SHP77 treated with DMSO at 0.1 percent for 48 hours (cell line): ENCODE measurements around the gene NPTXR.

Source experiments
- DNase-seq: peaks from one replicate; lab custom pipeline; 2025; lab: John Stamatoyannopoulos, UW

Gene NPTXR

DNA sequence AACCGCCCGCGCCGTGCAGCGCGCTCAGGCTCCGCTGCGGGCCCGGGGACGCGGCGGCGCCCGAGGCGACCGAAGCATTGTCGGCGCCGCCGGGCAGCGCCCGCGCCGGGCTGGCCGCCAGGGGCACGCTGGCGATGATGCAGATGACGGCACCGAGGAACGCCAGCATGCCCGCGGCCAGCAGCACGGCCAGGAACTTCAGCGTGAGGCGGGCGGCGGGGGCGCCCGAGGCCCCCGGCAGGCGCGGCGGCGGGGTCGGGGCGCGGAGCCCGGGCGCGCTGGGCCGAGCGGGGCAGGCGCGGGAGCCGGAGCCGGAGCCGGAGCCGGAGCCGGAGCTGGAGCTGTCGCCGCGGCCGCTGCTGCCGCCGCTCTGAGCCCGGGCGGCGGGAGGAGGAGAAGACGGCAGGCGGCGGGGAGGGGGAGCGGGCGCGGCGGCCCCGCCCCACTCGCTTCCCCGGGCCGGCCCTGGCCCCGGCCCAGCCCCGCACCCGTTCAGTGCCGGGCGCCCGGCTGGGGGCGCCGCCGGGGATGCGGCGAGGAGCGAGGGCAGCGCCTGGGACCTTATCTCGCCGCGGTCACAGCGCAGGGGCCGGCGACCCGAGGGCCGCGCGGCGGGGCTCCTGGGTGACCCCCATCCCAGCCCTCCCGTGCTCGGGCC lies at the start of gene NPTXR:
NPTXR (minus strand) TSS at position 372 of the 658 bp plus-strand sequence.
- no peak for DNase-seq

- DNase-seq, result no peak
Observed at GRCh38 chr22:38891256-38891655, 47.4 kb upstream of the NPTXR start.

- DNase-seq, result no peak
Observed at GRCh38 chr22:38890377-38890776, 46.5 kb upstream of the NPTXR start.

DNA sequence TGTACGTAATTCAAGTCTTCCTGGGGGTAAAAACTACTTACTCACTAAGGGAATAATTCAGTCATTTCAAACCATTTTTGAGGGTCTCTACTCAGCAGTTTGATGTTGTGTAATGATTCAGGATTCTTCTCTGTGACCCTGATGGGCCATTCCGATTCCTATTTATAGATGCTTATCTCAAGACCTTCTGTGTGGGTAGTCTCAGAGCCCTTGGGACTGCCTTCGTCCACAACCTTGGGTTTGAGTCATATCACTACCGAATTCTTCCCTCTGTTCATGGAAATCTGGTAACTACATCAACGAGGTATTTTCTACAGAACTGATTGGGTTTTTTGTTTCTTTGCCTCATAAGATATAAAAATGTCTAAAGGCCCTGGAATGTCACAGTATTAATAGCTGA lies 42.5 kb upstream of the NPTXR start:
- no peak for DNase-seq

DNA sequence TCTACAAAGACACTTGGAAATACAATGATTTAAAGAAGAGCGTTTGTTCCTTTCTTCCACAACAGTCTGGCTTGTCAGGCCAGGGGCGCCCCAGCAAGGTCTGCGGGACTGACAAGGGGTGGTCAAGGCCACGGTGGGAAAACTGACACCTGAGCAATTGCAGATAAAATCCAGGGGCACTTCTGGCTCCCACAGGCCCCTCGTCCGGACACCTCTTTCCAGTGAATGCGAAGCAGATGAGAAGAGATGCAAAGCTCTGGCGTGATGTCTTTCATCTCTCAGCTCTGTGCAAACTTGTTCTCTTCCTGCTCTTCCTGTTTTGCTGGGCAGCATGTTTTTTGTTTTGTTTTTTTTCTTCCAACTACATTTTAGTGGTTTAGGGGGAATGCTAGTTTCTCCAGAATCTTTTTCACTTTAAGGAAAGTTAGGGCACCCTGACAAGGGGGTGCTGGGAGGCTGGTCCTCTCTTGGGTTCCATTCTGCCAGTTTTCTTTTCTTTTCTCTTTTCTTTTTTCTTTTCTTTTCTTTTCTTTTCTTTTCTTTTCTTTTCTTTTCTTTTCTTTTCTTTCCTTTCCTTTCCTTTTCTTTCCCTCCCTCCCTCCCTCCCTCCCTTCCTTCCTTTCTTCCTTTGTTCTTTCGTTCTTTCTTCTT lies 39.3 kb upstream of the NPTXR start:
- no peak for DNase-seq

GRCh38 chr22:38881997-38882879 lies 38.4 kb upstream of the NPTXR start:
- DNase-seq, result no peak

GRCh38 chr22:38881464-38881871 lies 37.6 kb upstream of the NPTXR start:
- no peak for DNase-seq

- DNase-seq, result no peak
Observed at GRCh38 chr22:38879961-38880360, 36.1 kb upstream of the NPTXR start.

DNA sequence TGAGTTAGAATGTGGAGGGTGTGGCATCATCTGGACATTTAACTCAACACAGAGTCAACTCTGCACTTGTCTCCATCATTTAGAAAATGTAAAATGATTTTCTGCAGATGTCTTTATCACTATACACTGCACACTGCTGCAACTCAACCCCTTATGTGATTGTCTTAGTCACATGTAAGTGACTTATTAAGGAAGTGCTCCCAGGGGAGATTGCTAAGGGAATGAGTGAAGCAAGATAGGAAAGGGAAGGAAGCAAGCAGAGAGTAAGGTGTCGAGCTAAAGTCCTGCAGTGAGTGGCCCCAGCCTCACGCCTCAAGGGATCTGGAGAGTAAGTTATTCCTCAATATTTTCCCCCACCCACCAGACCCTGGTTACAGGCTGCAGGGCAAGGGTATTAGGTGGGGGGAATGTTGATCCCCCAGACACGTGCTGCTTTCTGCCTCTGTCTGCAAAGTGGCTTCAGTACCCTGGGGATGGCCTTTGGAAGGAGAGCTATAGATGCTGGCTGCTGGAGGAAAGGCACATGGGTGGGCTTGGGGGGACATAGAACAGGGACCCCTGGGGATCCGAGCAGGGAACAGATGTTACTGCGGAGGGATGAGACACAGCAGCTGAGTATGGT lies 35.4 kb upstream of the NPTXR start:
- DNase-seq, result no peak

- no peak for DNase-seq
Observed at GRCh38 chr22:38878001-38878400, 34.2 kb upstream of the NPTXR start.

DNA sequence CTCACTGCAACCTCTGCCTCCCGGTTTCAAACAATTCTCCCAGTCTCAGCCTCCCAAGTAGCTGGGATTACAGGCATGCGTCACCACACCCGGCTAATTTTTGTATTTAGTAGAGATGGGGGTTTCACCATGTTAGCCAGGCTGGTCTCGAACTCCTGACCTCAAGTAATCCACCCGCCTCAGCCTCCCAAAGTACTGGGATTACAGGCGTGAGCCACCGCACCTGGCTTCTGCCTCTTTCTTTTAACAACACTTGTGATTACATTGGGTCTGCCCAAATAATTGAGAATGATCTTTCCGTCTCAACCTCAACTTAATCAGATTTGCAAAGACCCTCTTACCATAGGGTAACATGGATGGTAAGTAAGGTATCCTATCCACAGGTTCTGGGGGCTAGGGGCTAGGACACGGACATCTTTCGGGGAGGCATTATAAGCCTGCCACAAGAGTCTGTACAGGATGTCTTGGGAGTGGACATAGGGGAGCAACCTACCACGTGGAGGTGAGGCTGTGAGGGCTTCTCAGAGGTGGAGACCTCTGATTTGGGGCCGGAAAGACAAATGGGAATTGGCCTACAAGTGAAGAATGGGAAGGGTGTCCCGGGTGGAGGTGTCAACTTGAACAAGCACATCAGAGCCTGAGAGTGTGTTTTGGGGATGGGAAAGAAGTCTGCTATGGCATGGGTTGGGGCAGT lies 30.8 kb upstream of the NPTXR start:
- no peak for DNase-seq

DNA sequence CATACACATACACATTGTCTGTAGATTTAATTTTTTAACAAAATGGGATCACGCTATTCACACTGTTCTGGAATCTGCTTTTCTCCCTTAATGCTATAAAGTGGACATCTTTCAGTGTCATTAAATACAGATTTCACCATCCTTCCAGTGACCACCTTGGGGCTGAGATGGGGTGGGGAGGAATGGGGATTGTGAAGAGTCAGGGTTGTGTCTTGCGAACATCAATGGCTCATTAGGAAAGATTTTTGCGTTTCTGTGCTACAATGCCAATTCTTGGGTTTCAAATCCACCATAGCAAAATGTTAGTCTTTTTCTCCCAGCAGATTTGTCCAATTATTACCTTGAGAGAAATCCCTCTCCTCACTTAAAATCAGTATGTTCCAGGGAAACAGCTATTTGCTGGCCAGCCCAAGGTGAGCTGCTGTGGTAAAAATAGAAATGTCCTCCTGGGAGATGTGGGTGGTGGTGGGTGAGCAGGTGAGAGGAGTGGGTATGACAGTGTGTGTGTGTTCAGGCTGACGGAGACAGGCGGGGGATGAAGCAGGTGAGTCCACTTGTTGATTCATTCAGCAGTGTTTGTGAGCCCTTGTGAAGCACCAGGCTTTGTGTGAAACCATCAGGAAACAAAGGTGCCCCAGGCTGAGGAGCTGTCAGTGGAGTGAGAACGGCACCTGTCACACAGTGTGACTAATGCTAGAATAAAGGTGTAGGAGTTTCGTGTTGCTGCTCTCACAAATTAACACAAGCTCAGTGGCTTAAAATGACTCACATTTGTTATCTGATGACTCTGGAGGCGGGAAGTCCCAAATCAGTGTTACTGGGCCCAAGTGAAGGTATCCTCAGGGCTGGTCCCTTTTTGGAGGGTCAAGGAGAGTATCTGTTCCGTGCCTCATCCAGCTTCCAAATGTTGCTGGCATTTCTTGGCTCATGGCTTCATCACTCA lies 29.9 kb upstream of the NPTXR start:
- peak; percentile 38 for DNase-seq

DNA sequence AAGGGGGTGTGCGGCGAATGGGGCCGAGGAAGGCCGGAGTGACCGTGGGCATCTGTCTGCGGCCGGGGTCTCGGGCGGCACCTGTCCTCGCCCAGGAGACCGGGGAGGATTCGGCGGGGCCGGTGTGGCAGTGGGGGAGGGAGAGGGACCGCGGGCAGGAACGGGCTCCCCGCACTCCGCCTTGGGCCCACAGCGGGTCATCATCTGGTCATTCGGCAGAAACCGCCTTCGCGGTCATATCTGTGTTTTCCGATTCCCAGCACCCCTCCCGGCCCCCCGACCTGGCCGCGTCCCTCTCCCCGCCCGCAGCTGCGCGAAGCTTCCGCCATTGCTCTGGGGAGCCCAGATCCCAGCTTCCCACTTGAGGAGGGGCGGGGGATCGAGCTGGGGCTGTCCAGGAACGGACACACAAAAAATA lies 29.0 kb upstream of the NPTXR start:
- DNase-seq, result no peak

DNA sequence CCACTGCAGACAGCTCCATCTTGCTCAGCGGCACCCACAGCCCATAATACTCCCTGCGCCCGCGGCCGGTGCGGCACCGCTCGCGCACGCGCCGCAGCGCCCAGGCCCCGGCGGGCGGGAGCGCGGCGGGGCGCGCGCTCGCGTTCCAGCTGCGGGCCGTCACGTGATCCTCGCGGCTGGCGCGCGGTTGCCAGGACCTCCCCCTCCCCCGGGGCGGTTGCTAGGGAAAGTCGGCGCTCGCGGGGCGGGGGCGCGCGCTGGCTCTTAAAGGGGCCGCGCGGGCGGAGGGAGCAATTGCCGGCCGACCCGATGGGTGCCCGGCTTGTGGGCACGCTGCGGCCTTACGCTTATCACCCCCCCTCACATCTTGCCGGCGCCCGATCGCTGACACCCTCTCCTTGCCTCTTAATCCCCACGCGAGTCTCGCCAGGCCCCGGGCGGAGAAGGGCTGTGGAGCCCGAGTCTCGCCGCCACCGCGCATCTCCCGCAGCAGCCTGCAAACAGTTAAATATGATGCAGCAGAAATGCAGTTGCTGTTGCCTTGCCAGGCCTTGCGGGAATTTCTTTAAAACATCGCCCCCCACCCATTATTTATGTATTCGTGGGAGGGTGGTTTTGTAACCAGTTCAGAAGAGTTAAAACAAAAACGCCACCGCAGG lies 28.5 kb upstream of the NPTXR start, which contains the start of gene CBX6:
CBX6 (minus strand) TSS at position 45 of the 659 bp plus-strand sequence; CDS start at position 19, 26 bp downstream.
- peak; percentile 70 for DNase-seq

DNA sequence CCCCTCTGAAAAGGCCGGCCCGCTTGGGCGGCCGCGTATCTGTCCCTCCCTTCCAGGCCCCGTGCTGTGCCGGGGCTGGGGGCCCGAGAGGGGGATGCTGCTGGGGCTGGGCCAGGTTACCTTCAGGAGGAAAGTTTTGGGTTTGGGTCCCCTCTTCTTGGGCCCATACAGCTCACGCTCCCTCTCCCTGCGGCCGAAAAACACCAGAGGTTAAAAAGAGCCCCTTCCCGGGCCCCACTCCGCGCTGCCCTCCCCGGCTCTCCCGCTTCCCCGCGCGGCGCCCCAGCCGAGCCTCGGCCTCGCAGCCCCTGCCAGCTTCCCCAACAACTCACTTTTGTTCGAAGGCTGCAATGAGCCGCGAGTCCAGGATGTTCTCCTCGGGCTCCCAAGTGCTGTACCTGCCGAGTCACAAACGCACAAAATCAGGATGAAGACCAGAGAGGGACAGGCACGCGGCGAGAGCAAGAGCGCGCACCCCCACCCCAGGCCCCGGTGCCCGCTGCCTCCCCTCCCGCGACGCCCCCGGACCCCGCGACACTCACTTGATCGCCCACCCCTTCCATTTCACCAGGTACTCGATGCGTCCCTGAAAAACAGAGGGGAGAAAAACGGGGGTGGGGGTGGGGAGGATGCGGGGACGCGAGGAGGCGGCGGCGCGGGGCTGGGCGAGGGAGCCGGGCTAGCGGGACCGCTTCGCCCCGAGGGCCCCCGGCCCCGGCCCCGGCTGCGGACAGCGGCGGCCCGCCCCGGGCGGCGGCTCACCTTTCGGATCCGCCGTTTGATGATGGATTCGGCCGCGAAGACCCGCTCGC lies 27.7 kb upstream of the NPTXR start:
- no peak for DNase-seq

DNA sequence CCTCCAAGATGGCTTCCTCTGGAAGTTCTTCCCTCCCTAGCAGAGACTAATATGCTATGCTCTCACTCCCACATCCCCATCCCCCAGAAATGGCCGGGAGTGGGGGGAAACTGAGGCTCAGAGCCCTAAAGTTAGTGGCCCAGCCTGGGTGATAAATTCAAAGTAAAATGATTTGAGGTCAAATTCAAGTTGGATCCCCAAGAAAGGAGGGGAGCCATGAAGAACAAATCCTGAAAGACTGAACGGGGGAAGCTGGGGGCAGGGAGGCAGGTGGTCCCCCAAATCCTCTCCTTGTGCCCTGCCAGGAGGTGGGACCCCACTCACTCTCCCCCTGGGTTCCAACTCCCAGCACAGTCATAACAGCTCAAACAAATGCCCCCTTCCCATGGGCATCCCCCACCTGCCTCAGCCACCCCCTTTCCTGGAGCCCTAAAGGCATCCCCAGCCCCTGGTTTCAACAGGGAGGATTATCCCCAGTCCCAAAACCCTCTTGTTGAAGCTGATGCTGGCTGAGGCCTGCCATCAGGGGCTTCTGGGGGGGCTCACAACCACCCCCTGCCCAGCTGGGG lies 27.0 kb upstream of the NPTXR start:
- no peak for DNase-seq

- DNase-seq, result peak; percentile 56
Observed at GRCh38 chr22:38870312-38870741, 26.5 kb upstream of the NPTXR start.

- DNase-seq, result no peak
Observed at GRCh38 chr22:38869663-38870062, 25.8 kb upstream of the NPTXR start.
